ENCODE measurements around the gene FRS2. TPM values are rescaled to one million over a fixed set of nuclear protein-coding genes. Genes with fewer than 3 reads are reported as not detected.

FRS2 gene
- total RNA-seq, 2 experiments from 2014 or later: 12.8 to 15.1 TPM

DNA sequence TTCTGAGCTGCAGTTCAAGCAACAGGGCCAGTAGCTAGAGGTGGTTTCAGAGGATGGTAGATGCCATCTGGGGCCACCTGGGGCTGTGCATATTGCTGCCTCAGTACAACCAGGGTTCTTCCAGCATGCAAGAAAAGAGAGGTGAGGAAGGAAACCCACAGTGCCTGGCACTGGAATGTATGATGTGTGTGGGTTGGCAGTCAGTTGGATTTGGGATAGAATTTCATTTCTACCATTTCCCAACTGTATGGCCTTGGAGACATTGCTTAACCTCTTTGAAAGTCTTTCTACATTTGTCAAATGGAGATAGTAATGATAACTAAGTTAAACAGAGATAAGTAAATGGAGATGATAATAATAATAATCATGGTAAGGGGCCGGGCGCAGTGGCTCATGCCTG is 150.7 kb downstream of the FRS2 start:
- DNase-seq: no peak
- Mint-ChIP-seq H3K4me1 (no peaks in the 10 kb centered on the region), H3K36me3 (ENCODE audit: low read depth) (no peaks in the 10 kb centered on the region), H3K27me3 (peaks cover 7% of the 10 kb centered on the region), H3K9me3 (no peaks in the 10 kb centered on the region), H3K4me3 (no peak overlapping the region), H3K27ac (no peak overlapping the region)
- POLR2A ChIA-PET: no interaction called here
- CTCF ChIA-PET: no interaction called here

- POLR2A ChIA-PET: no interaction called here
- H3K9me3 Mint-ChIP-seq: no peaks in the 10 kb centered on the region
- H3K27ac Mint-ChIP-seq: no peak overlapping the region
- H3K36me3 Mint-ChIP-seq (ENCODE audit: low read depth): no peaks in the 10 kb centered on the region
- H3K4me1 Mint-ChIP-seq: no peaks in the 10 kb centered on the region
- CTCF ChIA-PET: no interaction called here
- H3K4me3 Mint-ChIP-seq: no peak overlapping the region
- DNase-seq: no peak
- peaks cover 7% of the 10 kb centered on the region for H3K27me3 Mint-ChIP-seq
Observed at GRCh38 chr12:69621551-69621950, 151.4 kb downstream of the FRS2 start.

DNA sequence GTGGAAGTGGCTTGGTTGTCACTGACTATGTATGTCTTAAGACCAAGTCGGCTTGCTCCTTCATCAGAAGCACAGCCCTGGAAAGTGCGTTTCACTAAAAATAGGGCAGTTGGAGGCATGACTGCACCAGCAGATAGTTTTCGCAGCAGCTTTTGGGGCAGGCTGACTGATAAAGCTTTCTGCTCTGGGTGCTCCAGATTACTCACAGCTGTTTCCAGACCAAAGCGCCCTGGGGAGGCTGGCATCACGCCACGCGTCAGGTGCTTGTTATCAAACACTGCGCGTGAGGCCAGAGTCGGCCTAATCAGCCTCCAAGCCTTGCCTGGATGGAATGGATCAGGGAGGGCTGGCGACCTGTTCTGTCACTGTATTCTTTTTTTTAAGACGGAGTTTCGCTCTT is 153.8 kb downstream of the FRS2 start:
- H3K36me3 Mint-ChIP-seq (ENCODE audit: low read depth): no peaks in the 10 kb centered on the region
- H3K9me3 Mint-ChIP-seq: no peaks in the 10 kb centered on the region
- no peak for DNase-seq
- H3K27ac Mint-ChIP-seq: no peak overlapping the region
- H3K4me1 Mint-ChIP-seq: no peaks in the 10 kb centered on the region
- POLR2A ChIA-PET: no interaction called here
- no peak overlapping the region for H3K4me3 Mint-ChIP-seq
- H3K27me3 Mint-ChIP-seq: peaks cover 5% of the 10 kb centered on the region
- CTCF ChIA-PET: interaction anchor here (1.3 kb wide), 1 partner anchor 16 kb away, joined by 4 read pairs; no protein-coding TSS in a partner anchor

DNA sequence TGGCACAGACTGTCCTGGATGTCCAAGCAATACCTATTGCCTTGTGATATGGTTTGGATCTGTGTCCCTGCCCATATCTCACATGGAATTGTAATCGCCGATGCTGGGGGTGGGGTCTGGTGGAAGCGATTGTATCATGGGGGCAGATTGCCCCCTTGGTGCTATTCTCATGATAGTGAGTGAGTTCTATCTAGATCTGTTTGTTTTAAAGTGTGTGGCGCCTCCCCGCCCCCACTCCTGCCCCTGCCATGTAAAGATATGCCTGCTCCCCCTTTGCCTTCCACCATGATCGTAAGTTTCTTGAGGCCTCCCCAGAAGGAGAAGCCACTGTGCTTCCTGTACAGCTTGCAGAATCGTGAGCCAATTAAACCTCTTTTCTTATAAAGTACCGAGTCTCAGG is 157.3 kb downstream of the FRS2 start:
- Mint-ChIP-seq H3K27ac (no peak overlapping the region), H3K27me3 (peaks cover 6% of the 10 kb centered on the region), H3K9me3 (no peaks in the 10 kb centered on the region), H3K4me1 (no peaks in the 10 kb centered on the region), H3K36me3 (ENCODE audit: low read depth) (no peaks in the 10 kb centered on the region), H3K4me3 (no peak overlapping the region)
- DNase-seq: no peak
- ChIA-PET CTCF (interaction anchor here (0.8 kb wide), 1 partner anchor 11 kb away, joined by 3 read pairs; no protein-coding TSS in a partner anchor), POLR2A (no interaction called here)

Other genes starting within 250 kb of the FRS2 start
- 10 to 100 TPM; 89.9 to 91.6 TPM for gene CPSF6, start 230.8 kb upstream of the FRS2 start, total RNA-seq
- under 1 TPM; 0.48 to 0.50 TPM for gene LYZ, start 122.0 kb upstream of the FRS2 start, total RNA-seq
- 10 to 100 TPM; 43.0 to 45.0 TPM for gene YEATS4, start 110.6 kb upstream of the FRS2 start, total RNA-seq
- gene CCT2, start 115.1 kb downstream of the FRS2 start, total RNA-seq: 100 to 1,000 TPM; 131 to 135 TPM
- gene LRRC10, start 140.5 kb downstream of the FRS2 start, total RNA-seq: not detected
- not detected for gene BEST3, start 228.9 kb downstream of the FRS2 start, total RNA-seq

Data from activated CD4-positive, alpha-beta memory T cell treated with anti-CD3 and anti-CD28 coated beads, Interleukin-2, amount 10 ng/mL, durations not matched to agents 7 days and 5 days (primary cell).